Activated T-cell treated with anti-CD3 and anti-CD28 coated beads, Interleukin-2, amount 50 U/mL, for 24 hours (primary cell): ENCODE measurements around the gene NELFE.

Source experiments
- DNase-seq: peaks from one replicate; pipeline ENCODE4 v3.0.0-alpha.2; 2020
- H3K27ac Mint-ChIP-seq: 2 replicates; pipeline ENCODE4 v1.8.0; 2020; ENCODE audit warnings: mild to moderate bottlenecking, mixed read lengths
- H3K27me3 Mint-ChIP-seq: 2 replicates; pipeline ENCODE4 v1.8.0; 2020; ENCODE audit warnings: mixed read lengths
- H3K36me3 Mint-ChIP-seq: 2 replicates; pipeline ENCODE4 v1.8.0; 2020; ENCODE audit warnings: low read depth, mixed read lengths
- H3K4me1 Mint-ChIP-seq: 2 replicates; pipeline ENCODE4 v1.8.0; 2020; ENCODE audit warnings: low read depth, mixed read lengths
- H3K4me3 Mint-ChIP-seq: 2 replicates; pipeline ENCODE4 v1.8.0; 2020; ENCODE audit warnings: mild to moderate bottlenecking, moderate library complexity, mixed read lengths
- H3K9me3 Mint-ChIP-seq: 2 replicates; pipeline ENCODE4 v1.8.0; 2020; ENCODE audit warnings: mixed read lengths

NELFE gene

DNA sequence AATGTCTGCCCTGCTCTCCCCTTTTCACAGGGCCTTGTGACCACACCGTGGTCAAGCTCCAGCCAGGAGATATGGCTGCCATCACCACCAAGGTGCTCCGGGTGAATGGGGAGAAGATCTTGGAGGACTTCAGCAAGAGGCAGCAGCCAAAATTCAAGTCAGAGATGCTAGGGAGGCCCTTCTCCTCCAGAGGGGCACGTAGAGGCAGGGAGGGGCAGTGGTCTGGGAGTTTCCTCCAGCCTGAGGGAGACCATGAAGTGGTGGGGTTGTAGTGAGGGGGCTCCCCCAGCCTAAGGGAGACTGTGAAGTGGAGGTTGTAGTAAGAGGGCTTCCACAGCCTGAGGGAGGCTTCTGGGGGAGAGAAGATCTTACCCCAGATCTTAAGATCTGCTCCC is 9.2 kb upstream of the NELFE start:
- Mint-ChIP-seq H3K4me3 (no peak overlapping the region), H3K27me3 (no peaks in the 10 kb centered on the region), H3K4me1 (peaks cover 33% of the 10 kb centered on the region), H3K9me3 (no peaks in the 10 kb centered on the region), H3K36me3 (peaks cover 97% of the 10 kb centered on the region), H3K27ac (peak overlapping the region; percentile 100)
- DNase-seq, result no peak

DNA sequence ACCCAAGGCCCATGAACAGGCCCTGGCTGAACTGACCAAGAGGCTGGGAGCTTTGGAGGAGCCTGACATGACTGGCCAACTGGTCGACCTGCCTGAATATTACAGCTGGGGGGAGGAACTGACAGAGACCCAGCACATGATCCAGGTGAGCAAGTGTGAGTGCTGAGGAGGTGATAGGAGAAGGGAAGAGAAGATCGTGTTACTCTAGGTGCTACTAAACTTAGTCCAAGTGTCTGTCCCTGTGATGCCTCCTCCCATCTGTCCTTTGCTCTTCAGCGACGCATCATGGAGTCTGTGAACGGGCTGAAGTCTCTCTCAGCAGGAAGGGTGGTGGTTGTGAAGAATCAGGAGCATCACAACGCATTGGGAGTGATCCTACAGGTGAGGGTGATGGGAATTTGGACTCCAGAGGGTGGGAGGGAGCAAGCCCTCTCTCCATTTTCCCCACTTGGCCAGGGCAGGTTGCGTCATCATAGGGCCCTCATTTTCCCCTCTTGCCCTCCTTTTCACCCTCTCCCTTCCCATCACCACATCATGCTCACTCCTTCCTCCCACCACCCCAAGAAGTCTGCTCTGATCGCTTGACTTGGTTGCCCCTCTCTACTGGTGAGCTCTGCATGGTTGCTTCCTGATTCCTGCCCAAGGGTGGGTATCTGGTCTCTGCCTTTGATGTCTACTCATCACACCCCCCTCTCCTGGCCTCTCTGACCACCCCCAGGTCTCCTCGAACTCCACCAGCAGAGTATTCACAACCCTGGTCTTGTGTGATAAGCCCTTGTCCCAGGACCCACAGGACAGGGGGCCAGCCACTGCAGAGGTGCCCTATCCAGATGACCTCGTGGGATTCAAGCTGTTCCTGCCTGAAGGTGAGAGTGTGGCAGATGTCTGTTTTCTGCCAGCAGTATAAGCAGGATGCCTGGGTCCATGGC is 8.5 kb upstream of the NELFE start:
- DNase-seq, result no peak
- Mint-ChIP-seq H3K9me3 (no peaks in the 10 kb centered on the region), H3K27me3 (no peaks in the 10 kb centered on the region), H3K4me1 (peaks cover 28% of the 10 kb centered on the region), H3K36me3 (peaks cover 97% of the 10 kb centered on the region), H3K4me3 (no peak overlapping the region), H3K27ac (peak overlapping the region; percentile 100)

DNA sequence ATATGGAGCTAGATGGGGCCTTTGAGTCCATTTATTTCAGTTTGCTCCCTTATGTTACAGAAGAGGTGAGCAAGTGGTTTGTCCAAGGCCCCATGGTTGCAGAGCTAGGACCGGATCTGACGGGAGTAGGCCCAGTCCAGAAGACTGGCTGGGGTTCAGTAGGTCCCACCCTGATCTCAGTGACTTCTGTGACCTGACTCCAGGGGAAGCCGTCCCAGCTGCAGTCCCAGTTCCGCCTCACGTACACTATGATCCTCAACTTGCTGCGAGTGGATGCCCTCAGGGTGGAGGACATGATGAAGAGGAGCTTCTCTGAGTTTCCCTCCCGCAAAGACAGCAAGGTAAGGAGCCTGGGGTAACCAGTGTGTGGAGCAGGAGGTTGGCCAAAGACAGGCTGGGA is 7.7 kb upstream of the NELFE start:
- Mint-ChIP-seq H3K4me3 (no peak overlapping the region), H3K4me1 (peaks cover 28% of the 10 kb centered on the region), H3K9me3 (no peaks in the 10 kb centered on the region), H3K36me3 (peaks cover 99% of the 10 kb centered on the region), H3K27ac (no peak overlapping the region), H3K27me3 (no peaks in the 10 kb centered on the region)
- no peak for DNase-seq

DNA sequence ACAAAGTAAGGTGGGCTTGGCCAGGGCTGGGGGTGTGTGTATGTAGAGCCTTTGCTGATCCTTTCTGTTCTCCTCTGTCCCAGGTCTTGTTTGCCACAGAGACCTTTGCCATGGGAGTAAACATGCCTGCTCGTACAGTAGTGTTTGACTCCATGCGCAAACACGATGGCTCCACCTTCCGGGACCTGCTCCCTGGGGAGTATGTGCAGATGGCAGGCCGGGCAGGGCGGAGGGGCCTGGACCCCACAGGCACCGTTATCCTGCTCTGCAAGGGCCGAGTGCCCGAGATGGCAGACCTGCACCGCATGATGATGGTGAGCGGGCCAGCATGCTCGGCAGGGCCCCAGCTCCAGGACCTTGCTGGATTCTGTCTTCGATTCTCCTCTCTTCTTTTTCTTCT is 6.9 kb upstream of the NELFE start:
- H3K36me3 Mint-ChIP-seq, result peaks cover 100% of the 10 kb centered on the region
- H3K4me3 Mint-ChIP-seq, result no peak overlapping the region
- DNase-seq, result no peak
- H3K9me3 Mint-ChIP-seq, result no peaks in the 10 kb centered on the region
- no peak overlapping the region for H3K27ac Mint-ChIP-seq
- H3K4me1 Mint-ChIP-seq, result peaks cover 28% of the 10 kb centered on the region
- no peaks in the 10 kb centered on the region for H3K27me3 Mint-ChIP-seq

DNA sequence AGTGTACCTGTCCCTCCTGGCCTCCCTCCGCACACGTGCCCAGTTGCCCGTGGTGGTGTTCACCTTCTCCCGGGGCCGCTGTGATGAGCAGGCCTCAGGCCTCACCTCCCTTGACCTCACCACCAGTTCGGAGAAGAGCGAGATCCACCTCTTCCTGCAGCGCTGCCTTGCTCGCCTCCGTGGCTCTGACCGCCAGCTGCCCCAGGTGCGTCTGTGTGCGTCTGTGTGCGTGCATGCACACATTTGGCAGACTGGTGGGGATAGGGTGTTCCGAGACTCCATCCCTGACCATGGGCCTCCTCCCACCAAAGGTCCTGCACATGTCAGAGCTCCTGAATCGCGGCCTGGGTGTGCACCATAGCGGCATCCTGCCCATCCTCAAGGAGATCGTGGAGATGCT is 5.2 kb upstream of the NELFE start:
- DNase-seq, result no peak
- Mint-ChIP-seq H3K27me3 (no peaks in the 10 kb centered on the region), H3K36me3 (peaks cover 98% of the 10 kb centered on the region), H3K4me3 (no peak overlapping the region), H3K27ac (peak overlapping the region; percentile 22), H3K9me3 (no peaks in the 10 kb centered on the region), H3K4me1 (peaks cover 29% of the 10 kb centered on the region)

DNA sequence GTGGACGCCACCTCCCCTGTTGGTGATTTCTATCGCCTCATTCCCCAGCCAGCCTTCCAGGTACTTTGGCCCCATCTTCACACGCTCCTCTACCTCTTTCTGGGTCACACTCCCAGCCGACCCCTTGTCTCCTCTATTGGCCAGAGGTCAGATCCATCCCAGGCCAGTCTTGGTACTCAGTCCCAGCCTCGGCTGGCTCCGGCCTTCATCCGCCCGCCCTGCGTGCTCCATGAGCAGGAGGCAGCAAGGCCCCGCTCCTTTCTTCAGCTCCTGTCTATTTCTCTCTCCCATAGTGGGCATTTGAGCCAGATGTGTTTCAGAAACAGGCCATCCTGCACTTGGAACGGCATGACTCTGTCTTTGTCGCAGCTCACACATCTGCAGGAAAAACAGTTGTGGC is 2.8 kb upstream of the NELFE start:
- no peak for DNase-seq
- H3K4me3 Mint-ChIP-seq, result no peak overlapping the region
- H3K9me3 Mint-ChIP-seq, result no peaks in the 10 kb centered on the region
- peaks cover 96% of the 10 kb centered on the region for H3K36me3 Mint-ChIP-seq
- H3K4me1 Mint-ChIP-seq, result peaks cover 47% of the 10 kb centered on the region
- no peaks in the 10 kb centered on the region for H3K27me3 Mint-ChIP-seq
- peak overlapping the region; percentile 98 for H3K27ac Mint-ChIP-seq

DNA sequence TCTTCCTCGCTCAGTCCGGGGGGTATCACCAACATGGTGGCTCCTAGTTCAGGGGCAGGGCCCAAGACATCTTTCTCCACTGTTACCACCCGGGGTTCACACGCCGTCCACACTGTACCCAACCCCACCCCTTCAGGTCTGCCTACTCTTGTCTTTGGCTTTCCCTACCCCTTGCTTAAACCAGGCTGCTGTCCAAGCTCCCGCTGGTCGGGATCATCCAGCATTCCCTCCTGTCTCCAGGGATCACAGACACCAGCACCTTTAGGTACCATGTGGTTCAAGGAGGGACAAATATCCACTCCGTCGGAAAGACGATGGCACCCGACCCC is 395 bp downstream of the NELFE start:
- H3K4me1 Mint-ChIP-seq, result peaks cover 47% of the 10 kb centered on the region
- H3K27ac Mint-ChIP-seq, result peak overlapping the region; percentile 96
- peaks cover 95% of the 10 kb centered on the region for H3K36me3 Mint-ChIP-seq
- H3K4me3 Mint-ChIP-seq, result peak overlapping the region; percentile 99
- no peaks in the 10 kb centered on the region for H3K9me3 Mint-ChIP-seq
- DNase-seq, result no peak
- no peaks in the 10 kb centered on the region for H3K27me3 Mint-ChIP-seq

DNA sequence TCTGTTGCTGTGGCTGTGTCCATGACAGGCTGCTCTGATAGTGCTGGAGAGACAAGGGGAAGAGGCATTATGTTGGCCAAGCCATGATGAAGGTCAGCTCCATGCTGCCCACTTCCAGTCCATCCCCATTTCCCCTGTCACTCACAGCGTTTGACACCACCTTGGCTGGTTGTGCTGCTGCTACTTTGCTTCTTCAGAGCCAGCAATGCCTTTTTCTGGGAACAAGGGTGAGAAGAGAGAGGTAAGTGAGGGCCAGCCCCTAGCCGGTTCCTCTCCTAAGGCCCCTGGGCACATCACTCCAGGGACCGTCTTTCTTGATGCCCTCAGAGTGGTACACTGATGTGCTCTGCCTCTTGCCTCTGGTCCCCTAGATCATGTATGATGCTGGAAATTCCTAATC is 2.0 kb downstream of the NELFE start:
- Mint-ChIP-seq H3K27ac (peak overlapping the region; percentile 60), H3K4me1 (peaks cover 46% of the 10 kb centered on the region), H3K9me3 (no peaks in the 10 kb centered on the region), H3K27me3 (no peaks in the 10 kb centered on the region), H3K36me3 (peaks cover 95% of the 10 kb centered on the region), H3K4me3 (peak overlapping the region; percentile 99)
- no peak for DNase-seq

DNA sequence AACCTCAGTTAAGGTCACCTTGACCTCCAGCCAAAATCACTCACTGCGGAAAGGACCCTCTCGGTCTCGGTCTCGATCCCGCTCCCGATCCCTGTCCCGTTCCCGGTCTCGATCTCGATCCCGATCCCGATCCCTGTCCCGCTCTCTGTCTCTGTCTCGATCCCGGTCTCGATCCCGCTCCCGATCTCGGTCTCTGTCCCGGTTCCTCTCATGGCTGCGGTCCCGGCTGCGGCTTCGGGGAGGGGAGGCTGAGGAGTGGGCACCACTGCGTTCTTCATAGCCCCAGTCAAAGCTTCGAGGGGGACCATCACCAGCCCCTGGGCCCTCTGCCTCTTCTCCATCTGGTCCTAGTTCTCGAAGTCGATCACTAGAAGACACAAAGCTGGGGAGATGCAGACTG is 4.3 kb downstream of the NELFE start:
- H3K4me3 Mint-ChIP-seq, result no peak overlapping the region
- no peak for DNase-seq
- peaks cover 24% of the 10 kb centered on the region for H3K4me1 Mint-ChIP-seq
- H3K27me3 Mint-ChIP-seq, result no peaks in the 10 kb centered on the region
- no peaks in the 10 kb centered on the region for H3K9me3 Mint-ChIP-seq
- H3K36me3 Mint-ChIP-seq, result peaks cover 87% of the 10 kb centered on the region
- H3K27ac Mint-ChIP-seq, result peak overlapping the region; percentile 45

DNA sequence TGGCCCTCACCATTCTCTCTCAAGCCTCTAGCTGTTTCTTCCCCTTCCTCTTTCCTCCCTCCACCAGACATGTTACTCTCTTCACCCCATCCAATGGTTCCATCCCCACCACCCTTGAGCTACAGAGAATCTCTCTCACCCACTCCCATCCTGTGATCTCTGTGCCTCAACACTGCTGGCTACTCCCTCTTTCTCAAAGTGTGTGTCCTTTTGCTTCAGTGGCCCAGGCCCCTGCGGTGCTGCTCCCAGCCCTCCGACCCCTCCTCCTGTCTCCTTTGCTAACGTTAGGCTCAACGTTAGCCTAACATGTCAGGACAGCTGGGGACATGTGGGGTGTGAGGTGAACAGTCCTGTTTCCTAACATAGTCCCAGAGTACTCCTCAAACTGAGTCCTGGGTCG is 5.9 kb downstream of the NELFE start:
- Mint-ChIP-seq H3K36me3 (peaks cover 74% of the 10 kb centered on the region), H3K27me3 (no peaks in the 10 kb centered on the region), H3K4me3 (no peak overlapping the region), H3K4me1 (peaks cover 12% of the 10 kb centered on the region), H3K27ac (peak overlapping the region; percentile 59), H3K9me3 (no peaks in the 10 kb centered on the region)
- DNase-seq, result no peak

DNA sequence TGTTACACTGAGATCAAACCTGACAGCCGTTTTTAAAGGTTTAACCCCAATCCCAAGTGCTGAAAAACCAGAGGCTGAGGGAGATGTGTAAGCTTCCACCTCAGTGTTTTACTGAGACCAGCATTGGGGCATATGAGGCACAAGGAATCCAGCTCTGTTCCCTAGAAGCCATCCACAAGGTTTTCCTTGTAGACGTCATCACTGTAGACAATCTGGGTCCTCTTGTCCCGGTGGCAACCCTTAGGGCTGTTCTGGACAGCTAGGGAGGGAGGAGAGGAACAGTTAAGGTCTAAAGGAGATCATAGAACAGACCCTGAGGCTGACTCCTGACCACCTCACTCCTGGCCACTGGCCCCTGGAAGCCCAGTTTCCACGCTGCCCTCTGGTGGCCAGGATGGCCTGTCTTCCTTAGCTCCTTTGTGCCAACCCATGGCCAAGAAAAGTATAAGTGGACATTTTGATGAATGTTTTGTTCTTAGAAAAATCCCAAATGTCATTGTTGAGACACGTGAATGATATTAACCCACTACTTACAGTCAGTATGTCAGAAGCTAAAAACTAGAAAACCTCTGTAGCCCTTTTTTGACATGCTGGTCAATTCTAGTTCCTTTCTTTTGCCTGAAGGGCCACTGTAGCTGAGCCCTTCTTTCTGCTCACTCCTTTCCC is 6.5 kb downstream of the NELFE start:
- Mint-ChIP-seq H3K4me3 (no peak overlapping the region), H3K36me3 (peaks cover 67% of the 10 kb centered on the region), H3K27me3 (no peaks in the 10 kb centered on the region), H3K9me3 (no peaks in the 10 kb centered on the region), H3K27ac (peak overlapping the region; percentile 59), H3K4me1 (peaks cover 6% of the 10 kb centered on the region)
- DNase-seq, result peak; percentile 55

DNA sequence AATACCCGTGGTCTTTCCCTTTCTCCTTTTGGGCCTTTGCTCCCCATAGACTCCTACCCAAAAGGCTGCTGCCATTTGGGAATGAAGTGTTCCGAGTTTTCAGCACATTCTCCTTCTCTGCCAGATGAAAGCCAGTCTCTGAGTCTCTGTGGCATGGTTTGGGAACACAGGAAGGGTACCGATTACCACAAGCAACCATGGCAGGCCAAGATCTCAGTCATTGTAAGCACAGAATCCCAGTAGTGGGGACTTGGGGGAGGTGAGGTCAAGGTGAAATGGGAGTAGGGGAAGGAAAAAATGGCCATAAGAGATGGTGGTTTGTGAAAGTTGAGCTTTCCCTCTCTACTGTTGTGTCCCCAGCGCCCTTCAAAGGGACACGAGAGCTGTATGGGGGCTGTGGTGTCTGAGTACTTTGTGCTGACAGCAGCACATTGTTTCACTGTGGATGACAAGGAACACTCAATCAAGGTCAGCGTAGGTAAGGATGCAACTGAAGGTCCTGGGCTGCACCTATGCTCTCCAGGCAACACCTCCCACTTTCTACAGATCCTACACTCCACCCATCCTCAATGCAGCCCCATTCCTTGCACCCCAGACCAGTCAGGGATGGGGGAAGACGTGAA is 8.7 kb downstream of the NELFE start:
- Mint-ChIP-seq H3K4me3 (no peak overlapping the region), H3K36me3 (peaks cover 46% of the 10 kb centered on the region), H3K27ac (peak overlapping the region; percentile 31), H3K9me3 (no peaks in the 10 kb centered on the region), H3K4me1 (peaks cover 8% of the 10 kb centered on the region), H3K27me3 (peaks cover 3% of the 10 kb centered on the region)
- no peak for DNase-seq

DNA sequence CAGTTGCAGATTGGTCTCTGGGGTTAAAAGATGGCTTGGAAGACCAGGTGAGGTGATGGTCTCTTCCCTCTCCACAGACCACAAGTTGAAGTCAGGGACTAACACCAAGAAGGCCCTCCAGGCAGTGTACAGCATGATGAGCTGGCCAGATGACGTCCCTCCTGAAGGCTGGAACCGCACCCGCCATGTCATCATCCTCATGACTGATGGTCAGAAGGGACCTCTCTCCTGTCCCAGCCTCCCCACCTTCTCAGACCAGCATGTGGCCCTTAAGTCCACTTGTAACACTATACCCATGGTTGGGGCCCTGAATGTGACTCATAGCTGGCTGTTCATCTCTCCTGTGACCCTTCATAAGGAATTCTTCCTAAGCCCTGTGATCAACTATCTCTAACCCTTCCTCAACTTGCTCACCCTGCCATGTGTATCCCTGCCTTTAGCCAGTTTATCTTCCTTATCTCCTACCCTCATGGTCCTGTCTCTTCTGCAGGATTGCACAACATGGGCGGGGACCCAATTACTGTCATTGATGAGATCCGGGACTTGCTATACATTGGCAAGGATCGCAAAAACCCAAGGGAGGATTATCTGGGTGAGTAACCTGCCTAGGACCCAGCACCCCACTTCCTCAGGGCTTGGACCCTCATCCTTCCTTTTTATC is 9.9 kb downstream of the NELFE start:
- Mint-ChIP-seq H3K27ac (no peak overlapping the region), H3K4me1 (peaks cover 8% of the 10 kb centered on the region), H3K4me3 (no peak overlapping the region), H3K9me3 (no peaks in the 10 kb centered on the region), H3K36me3 (peaks cover 34% of the 10 kb centered on the region), H3K27me3 (peaks cover 8% of the 10 kb centered on the region)
- DNase-seq, result no peak

DNA sequence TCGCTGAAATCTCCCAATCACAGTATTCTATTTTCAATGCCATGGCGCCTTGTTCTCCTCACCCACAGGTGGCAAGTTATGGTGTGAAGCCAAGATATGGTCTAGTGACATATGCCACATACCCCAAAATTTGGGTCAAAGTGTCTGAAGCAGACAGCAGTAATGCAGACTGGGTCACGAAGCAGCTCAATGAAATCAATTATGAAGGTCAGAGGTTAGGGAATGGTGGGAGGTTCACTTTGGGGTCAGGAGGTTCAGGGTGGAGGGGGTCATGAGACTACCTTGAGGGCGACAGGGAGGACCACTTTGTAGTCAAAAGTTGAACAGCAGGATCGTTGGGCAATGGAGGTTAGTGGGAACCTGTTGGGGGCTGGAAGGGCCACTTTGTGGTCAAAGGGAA is 10.5 kb downstream of the NELFE start:
- Mint-ChIP-seq H3K4me3 (no peak overlapping the region), H3K36me3 (peaks cover 29% of the 10 kb centered on the region)

More for the DNA sequence above, 10.5 kb downstream of the NELFE start:
- no peak for DNase-seq
- peaks cover 8% of the 10 kb centered on the region for H3K4me1 Mint-ChIP-seq
- no peaks in the 10 kb centered on the region for H3K9me3 Mint-ChIP-seq
- H3K27ac Mint-ChIP-seq, result no peak overlapping the region
- H3K27me3 Mint-ChIP-seq, result peaks cover 11% of the 10 kb centered on the region
